HCT116 (cell line): ENCODE measurements around the gene AUTS2. TPM values are rescaled to one million over a fixed set of nuclear protein-coding genes. Genes with fewer than 3 reads are reported as not detected.

Experiments
- ATAC-seq: fragments of 200-7000 bp; cut with Tn5 transposase; 2 replicates; pipeline ENCODE4 v1.9.1; 2020; ENCODE audit warnings: mild to moderate bottlenecking, moderate library complexity
- BruUV-seq: library from RNA; stranded (reverse); fragments of 400-500 nt; replicated peaks from 2 replicates; lab custom pipeline; 2021; lab: Mats Ljungman, UMichigan
- CTCF ChIA-PET: fragments of 300-600 bp; sonication (Branson Sonifier 250); formaldehyde crosslinking; loops from one replicate; lab custom pipeline; 2021; ENCODE audit warnings: antibody characterized with exemption; lab: Charles Lee
- POLR2A ChIA-PET: fragments of 300-600, 350-600 bp; sonication (Branson Sonifier 250); formaldehyde crosslinking; loops from one replicate; lab custom pipeline; 2021; ENCODE audit warnings: antibody characterized with exemption; lab: Charles Lee
- RAD21 ChIA-PET, 2 experiments: fragments of 300-600 bp; sonication (Branson Sonifier 250); formaldehyde crosslinking; loops; one replicate each; lab custom pipeline; 2023; ENCODE audit warnings: low total read pairs in 2 of 2; ENCODE audit not compliant: uncharacterized antibody in 2 of 2, unreplicated experiment in 2 of 2, low non-redundant PET in 1 of 2; lab: Charles Lee
- DNase-seq: peaks from one replicate; pipeline ENCODE4 v3.0.0-alpha.2; 2010; ENCODE audit warnings: low read depth, low spot score
- H2AFZ ChIP-seq: fragments of 200-600 bp; shearing (Covaris generic), sonication (generic); 2 replicates; pipeline ENCODE4 v1.6.1; 2017; ENCODE audit warnings: low read depth, mixed run types, mixed read lengths, antibody characterized with exemption, low read length; ENCODE audit not compliant: poor library complexity, severe bottlenecking
- H3K27ac ChIP-seq: 2 replicates; pipeline ENCODE4 v1.5.1; 2012; ENCODE audit warnings: low read depth, low read length
- H3K27me3 ChIP-seq: fragments of 200-600 bp; sonication (generic); 2 replicates; pipeline ENCODE4 v1.6.1; 2016; ENCODE audit warnings: mixed run types, low read length, mixed read lengths; ENCODE audit not compliant: insufficient read depth
- H3K36me3 ChIP-seq, 2 experiments: fragments of 200-500 bp in 1 of 2; fragments of 200-600 bp in 1 of 2; sonication (Bioruptor generic) in 1 of 2; sonication (generic) in 1 of 2; 2 replicates each; pipeline versions ENCODE4 v1.5.1 to v1.6.1; 2014 to 2016; ENCODE audit warnings: low read length in 2 of 2, inconsistent platforms in 1 of 2, mixed read lengths in 1 of 2, mixed run types in 1 of 2; ENCODE audit not compliant: insufficient read depth in 2 of 2, control insufficient read depth in 1 of 2
- H3K4me1 ChIP-seq, 2 experiments: fragments of 200-600 bp in 1 of 2; sonication (generic) in 1 of 2; 2 replicates each; pipeline versions ENCODE4 v1.5.1 to v1.6.1; 2012 to 2017; ENCODE audit warnings: low read length in 2 of 2, inconsistent platforms in 1 of 2, mild to moderate bottlenecking in 1 of 2, mixed read lengths in 1 of 2, mixed run types in 1 of 2, moderate library complexity in 1 of 2; ENCODE audit not compliant: insufficient read depth in 2 of 2, control insufficient read depth in 1 of 2
- H3K4me2 ChIP-seq: fragments of 200-600 bp; sonication (generic); 2 replicates; pipeline ENCODE4 v1.6.1; 2017; ENCODE audit warnings: mixed run types, low read length, mixed read lengths
- H3K4me3 ChIP-seq, 2 experiments: fragments of 200-600 bp in 1 of 2; sonication (generic) in 1 of 2; replicated peaks in 1 of 2; 2 replicates each; pipeline ENCODE4 v1.5.1; 2011 to 2016; ENCODE audit warnings: low read length in 2 of 2, control low read depth in 1 of 2, low read depth in 1 of 2, mild to moderate bottlenecking in 1 of 2, mixed read lengths in 1 of 2, mixed run types in 1 of 2
- H3K79me2 ChIP-seq: fragments of 200-600 bp; sonication (generic); 2 replicates; pipeline ENCODE4 v1.6.1; 2017; ENCODE audit warnings: mild to moderate bottlenecking, mixed run types, low read length, moderate library complexity, mixed read lengths; ENCODE audit not compliant: insufficient read depth
- H3K9ac ChIP-seq: fragments of 200-600 bp; sonication (generic); 2 replicates; pipeline ENCODE4 v1.6.1; 2016; ENCODE audit warnings: low read length, mixed read lengths
- H3K9me2 ChIP-seq: fragments of 200-600 bp; sonication (generic), shearing (Covaris generic); 2 replicates; pipeline ENCODE4 v1.6.1; 2017; ENCODE audit warnings: mixed run types, mild to moderate bottlenecking, moderate library complexity; ENCODE audit not compliant: insufficient read depth
- H3K9me3 ChIP-seq, 2 experiments: fragments of 200-500 bp in 1 of 2; fragments of 200-600 bp in 1 of 2; sonication (Bioruptor generic) in 1 of 2; sonication (generic) in 1 of 2; 2 replicates each; pipeline ENCODE4 v1.6.1; 2014 to 2017; ENCODE audit warnings: low read length in 2 of 2, mixed read lengths in 2 of 2, inconsistent platforms in 1 of 2, low read depth in 1 of 2, mild to moderate bottlenecking in 1 of 2, mixed run types in 1 of 2, moderate library complexity in 1 of 2; ENCODE audit not compliant: control insufficient read depth in 1 of 2, insufficient read depth in 1 of 2
- H4K20me1 ChIP-seq: fragments of 200-600 bp; sonication (generic), shearing (Covaris generic); 2 replicates; pipeline ENCODE4 v1.6.1; 2017; ENCODE audit warnings: mixed run types, mild to moderate bottlenecking, moderate library complexity; ENCODE audit not compliant: insufficient read depth
- ATF3 ChIP-seq: IDR thresholded peaks from 2 replicates; pipeline ENCODE4 v1.6.1; 2012
- CBX3 ChIP-seq: IDR thresholded peaks from 2 replicates; pipeline ENCODE4 v1.6.1; 2012; ENCODE audit warnings: low read depth
- CEBPB ChIP-seq: IDR thresholded peaks from 2 replicates; pipeline ENCODE4 v1.6.1; 2012; ENCODE audit warnings: low read depth
- EGR1 ChIP-seq: IDR thresholded peaks from 2 replicates; pipeline ENCODE4 v1.6.1; 2012; ENCODE audit warnings: low read depth
- EZH2 ChIP-seq: fragments of 200-600 bp; sonication (generic); IDR thresholded peaks from 2 replicates; pipeline ENCODE4 v1.6.1; 2017; ENCODE audit warnings: antibody characterized with exemption, mixed run types
- EZH2phosphoT487 ChIP-seq: fragments of 200-600 bp; IDR thresholded peaks from 2 replicates; pipeline ENCODE4 v1.6.1; 2018; ENCODE audit warnings: antibody characterized with exemption, borderline replicate concordance
- JUND ChIP-seq: IDR thresholded peaks from 2 replicates; pipeline ENCODE4 v1.6.1; 2012
- MAX ChIP-seq: IDR thresholded peaks from 2 replicates; pipeline ENCODE4 v1.6.1; 2012
- POLR2AphosphoS5 ChIP-seq: IDR thresholded peaks from 2 replicates; pipeline ENCODE4 v1.6.1; 2011; ENCODE audit warnings: mild to moderate bottlenecking, low read depth, low read length, moderate library complexity
- RAD21 ChIP-seq: IDR thresholded peaks from 2 replicates; pipeline ENCODE4 v1.6.1; 2012; ENCODE audit warnings: low read depth, mild to moderate bottlenecking
- SRF ChIP-seq: IDR thresholded peaks from 2 replicates; pipeline ENCODE4 v1.6.1; 2012; ENCODE audit warnings: low read depth
- TCF7L2 ChIP-seq: IDR thresholded peaks from 2 replicates; pipeline ENCODE4 v1.7.0; 2011; ENCODE audit warnings: borderline replicate concordance, inconsistent platforms; ENCODE audit not compliant: insufficient read depth, insufficient read length; ENCODE audit errors: extremely low read depth
- YY1 ChIP-seq: IDR thresholded peaks from 2 replicates; pipeline ENCODE4 v1.6.1; 2011; ENCODE audit warnings: low read length, low read depth, moderate library complexity, mild to moderate bottlenecking; ENCODE audit not compliant: insufficient replicate concordance; ENCODE audit errors: extremely low read depth
- ZNF274 ChIP-seq: fragments of 200-500 bp; sonication (Bioruptor generic); IDR thresholded peaks from 2 replicates; pipeline ENCODE4 v1.6.1; 2014; ENCODE audit warnings: mild to moderate bottlenecking, low read depth, low read length, inconsistent platforms
- intact Hi-C: fragments of 100-400 bp; cut with micrococcal nuclease; formaldehyde crosslinking; loops from 2 replicates; pipeline ENCODE4 v1.10.0; 2022
- total RNA-seq: library from RNA; stranded (reverse); gene quantifications from one replicate; pipeline ENCODE4 v1.2.1, GENCODE V29; 2021; ENCODE audit not compliant: unreplicated experiment

The AUTS2 gene
- total RNA-seq, 1 experiment from 2014 or later: 0.93 TPM

- Histone ChIP-seq H3K4me3 (no peak overlapping the region), H3K27ac (no peak overlapping the region), H3K9me2 (no peaks in the 10 kb centered on the region), H3K4me1 (no peaks in the 10 kb centered on the region), H2AFZ (no peak overlapping the region), H4K20me1 (no peaks in the 10 kb centered on the region), H3K36me3 (no peaks in the 10 kb centered on the region), H3K4me2 (no peak overlapping the region), H3K27me3 (no peaks in the 10 kb centered on the region), H3K9ac (no peak overlapping the region), H3K9me3 (peaks cover 3 to 32% of the 10 kb centered on the region in 2 experiments; a peak in 2 of 4 replicates), H3K79me2 (no peaks in the 10 kb centered on the region)
- ChIA-PET RAD21 (no interaction called here), CTCF (no interaction called here), POLR2A (no interaction called here)
- TF ChIP-seq RAD21 (no peak), SRF (no peak), POLR2AphosphoS5 (no peak), ZNF274 (no peak), CBX3 (no peak)
- ATAC-seq (no peak), DNase-seq (no peak)
- no TSS peak for BruUV-seq
- intact Hi-C loops: no loop called here
These were observed 1151.6 kb downstream of the AUTS2 start for GRCh38 chr7:70749831-70750230.

- BruUV-seq: no TSS peak
- Histone ChIP-seq H3K36me3 (no peaks in the 10 kb centered on the region), H4K20me1 (no peaks in the 10 kb centered on the region), H3K4me2 (no peak overlapping the region), H3K4me1 (no peaks in the 10 kb centered on the region), H2AFZ (no peak overlapping the region), H3K9me2 (no peaks in the 10 kb centered on the region), H3K4me3 (no peak overlapping the region), H3K79me2 (no peaks in the 10 kb centered on the region), H3K9ac (no peak overlapping the region), H3K9me3 (peaks cover 3 to 31% of the 10 kb centered on the region in 2 experiments; a peak in 2 of 4 replicates), H3K27ac (no peak overlapping the region), H3K27me3 (no peaks in the 10 kb centered on the region)
- POLR2A ChIA-PET: no interaction called here
- intact Hi-C loops: no loop called here
- CTCF ChIA-PET: no interaction called here
- DNase-seq (no peak), ATAC-seq (no peak)
- TF ChIP-seq TCF7L2 (no peak), CBX3 (no peak), EGR1 (no peak), JUND (no peak), ATF3 (no peak), MAX (no peak), EZH2phosphoT487 (no peak), POLR2AphosphoS5 (no peak), EZH2 (no peak), SRF (no peak), CEBPB (no peak), YY1 (no peak)
- RAD21 ChIA-PET: no interaction called here
These were observed 1153.6 kb downstream of the AUTS2 start for GRCh38 chr7:70751895-70752294.
